ENCODE results near the gene MYO3B. TPM values are rescaled to one million over a fixed set of nuclear protein-coding genes. Genes with fewer than 3 reads are reported as not detected.

The MYO3B gene
- total and polyA plus RNA-seq, 2 donors (not counting 3 experiments of a cell fraction or from before 2014, with no cell fraction given), result 0.03 TPM; not detected in 1

DNA sequence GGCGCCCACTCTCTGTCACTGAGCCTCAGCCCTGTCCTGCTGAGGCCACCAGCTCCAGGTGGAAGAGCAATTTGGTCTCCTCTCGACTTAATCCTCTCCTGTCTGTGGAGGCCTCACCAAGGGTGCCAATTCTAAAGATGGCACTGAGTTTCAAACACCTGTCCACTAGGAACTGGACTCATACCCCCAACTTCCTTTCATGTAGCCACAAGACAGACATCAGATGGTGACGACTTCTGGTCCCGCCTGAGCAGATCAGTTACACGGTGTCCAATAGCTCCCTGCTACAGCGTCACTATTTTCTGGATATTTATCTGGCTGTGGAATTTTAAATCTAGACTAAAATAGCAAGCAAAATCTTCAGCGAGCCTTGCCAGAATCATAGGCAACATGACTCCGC, 512.7 kb downstream of the MYO3B start:
- Histone ChIP-seq H3K4me3 (replicated peaks in 1 of 3; ENCODE audit: insufficient read depth in 1 of 3, low read depth in 1 of 3, low read length in 3 of 3) (no peak overlapping the region), H3K4me2 (ENCODE audit: insufficient read depth, low read length) (no peak overlapping the region), H4K20me1 (replicated peaks; ENCODE audit: control insufficient read depth, extremely low read depth, insufficient read depth, low read length) (no peaks in the 10 kb centered on the region), H2AFZ (ENCODE audit: low read depth, low read length) (no peak overlapping the region), H3K27ac (ENCODE audit: insufficient read depth, low read depth, low read length) (no peak overlapping the region), H3K79me2 (ENCODE audit: control insufficient read depth, insufficient read depth, low read length) (no peaks in the 10 kb centered on the region), H3K4me1 (ENCODE audit: control insufficient read depth, extremely low read depth, insufficient read depth, low read length) (no peaks in the 10 kb centered on the region), H3K36me3 (ENCODE audit: control insufficient read depth in 2 of 2, extremely low read depth in 1 of 2, insufficient read depth in 2 of 2, low read length in 2 of 2) (no peaks in the 10 kb centered on the region), H3K9ac (replicated peaks; ENCODE audit: extremely low read depth, insufficient read depth, low read length) (no peak overlapping the region), H3K9me3 (replicated peaks; ENCODE audit: control insufficient read depth, insufficient read depth, low read length) (no peaks in the 10 kb centered on the region), H3K27me3 (ENCODE audit: control insufficient read depth in 2 of 2, insufficient read depth in 2 of 2, low read length in 2 of 2) (no peaks in the 10 kb centered on the region), H3K9me1 (replicated peaks; ENCODE audit: control insufficient read depth, extremely low read depth, insufficient read depth, low read length) (no peaks in the 10 kb centered on the region)
- TF ChIP-seq, protein P1, sequence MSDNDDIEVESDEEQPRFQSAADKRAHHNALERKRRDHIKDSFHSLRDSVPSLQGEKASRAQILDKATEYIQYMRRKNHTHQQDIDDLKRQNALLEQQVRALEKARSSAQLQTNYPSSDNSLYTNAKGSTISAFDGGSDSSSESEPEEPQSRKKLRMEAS (IDR thresholded peaks at IDR 0.05; ENCODE audit: insufficient read depth, insufficient read length), result no peak
- TF ChIP-seq, protein P2, sequence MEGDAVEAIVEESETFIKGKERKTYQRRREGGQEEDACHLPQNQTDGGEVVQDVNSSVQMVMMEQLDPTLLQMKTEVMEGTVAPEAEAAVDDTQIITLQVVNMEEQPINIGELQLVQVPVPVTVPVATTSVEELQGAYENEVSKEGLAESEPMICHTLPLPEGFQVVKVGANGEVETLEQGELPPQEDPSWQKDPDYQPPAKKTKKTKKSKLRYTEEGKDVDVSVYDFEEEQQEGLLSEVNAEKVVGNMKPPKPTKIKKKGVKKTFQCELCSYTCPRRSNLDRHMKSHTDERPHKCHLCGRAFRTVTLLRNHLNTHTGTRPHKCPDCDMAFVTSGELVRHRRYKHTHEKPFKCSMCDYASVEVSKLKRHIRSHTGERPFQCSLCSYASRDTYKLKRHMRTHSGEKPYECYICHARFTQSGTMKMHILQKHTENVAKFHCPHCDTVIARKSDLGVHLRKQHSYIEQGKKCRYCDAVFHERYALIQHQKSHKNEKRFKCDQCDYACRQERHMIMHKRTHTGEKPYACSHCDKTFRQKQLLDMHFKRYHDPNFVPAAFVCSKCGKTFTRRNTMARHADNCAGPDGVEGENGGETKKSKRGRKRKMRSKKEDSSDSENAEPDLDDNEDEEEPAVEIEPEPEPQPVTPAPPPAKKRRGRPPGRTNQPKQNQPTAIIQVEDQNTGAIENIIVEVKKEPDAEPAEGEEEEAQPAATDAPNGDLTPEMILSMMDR (IDR thresholded peaks at IDR 0.05; ENCODE audit: extremely low read depth in 1 of 2, insufficient read depth in 1 of 2, low read depth in 1 of 2, low read length in 2 of 2), result no peak
- TF ChIP-seq MYC (IDR thresholded peaks at IDR 0.05; ENCODE audit: low read depth, low read length), result no peak
- TF ChIP-seq JUN (IDR thresholded peaks at IDR 0.05; ENCODE audit: borderline replicate concordance, insufficient read depth, insufficient read length, low read depth), result no peak
- TF ChIP-seq POLR2AphosphoS5 (IDR thresholded peaks at IDR 0.05; ENCODE audit: insufficient read depth, low read depth, low read length), result no peak
- no peak for TF ChIP-seq GATA2 (IDR thresholded peaks at IDR 0.05; ENCODE audit: insufficient read depth, insufficient read length, low read depth, low read length)
- no peak for TF ChIP-seq FOS (IDR thresholded peaks at IDR 0.05; ENCODE audit: borderline replicate concordance, insufficient read depth, low read length)
- no peak for TF ChIP-seq EZH2 (IDR thresholded peaks at IDR 0.05; ENCODE audit: borderline replicate concordance, low read depth, low read length, severe bottlenecking)
- TF ChIP-seq POLR2A (IDR thresholded peaks at IDR 0.05; ENCODE audit: low read depth, low read length), result no peak
- intact Hi-C loops (cut with micrococcal nuclease), result no loop called here
- dilution Hi-C loops (cut with MboI; ENCODE audit: extremely low pct_ligation_motif_present, low sequenced_read_pairs), result no loop called here
- no peak for FAIRE-seq
- no peak for DNase-seq (ENCODE audit: low read depth, low spot score)
- no TSS peak for BruUV-seq (replicated peaks)
- POLR2A ChIA-PET, result no interaction called here
- CTCF ChIA-PET, result interaction anchor here (0.7 to 1.3 kb wide), 2 partner anchors 11 to 281 kb away, joined by 3 read pairs; no protein-coding TSS in a partner anchor
